Activated CD8-positive, alpha-beta T cell treated with anti-CD3 and anti-CD28 coated beads for 36 hours (primary cell): ENCODE results near the gene NKD1. TPM values are rescaled to one million over a fixed set of nuclear protein-coding genes. Genes with fewer than 3 reads are reported as not detected.

ENCODE experiments used
- ATAC-seq: fragments of 200-7000 bp; cut with Tn5 transposase; one replicate; pipeline ENCODE4 v1.10.0; 2021; ENCODE audit warnings: mild to moderate bottlenecking, moderate library complexity
- CTCF ChIA-PET: fragments of 350-600 bp; sonication (Branson Sonifier 250); formaldehyde crosslinking; loops from one replicate; lab custom pipeline; 2021; ENCODE audit warnings: antibody characterized with exemption; lab: Charles Lee
- POLR2A ChIA-PET: fragments of 350-600 bp; sonication (Branson Sonifier 250); formaldehyde crosslinking; loops from one replicate; lab custom pipeline; 2021; ENCODE audit warnings: antibody characterized with exemption; lab: Charles Lee
- DNase-seq: peaks from one replicate; pipeline ENCODE4 v3.0.0-alpha.2; 2020
- H3K27ac Mint-ChIP-seq: one replicate; pipeline ENCODE4 v1.8.0; 2021; ENCODE audit warnings: mild to moderate bottlenecking, mixed read lengths
- H3K27me3 Mint-ChIP-seq: one replicate; pipeline ENCODE4 v1.8.0; 2021; ENCODE audit warnings: mixed read lengths
- H3K36me3 Mint-ChIP-seq: one replicate; pipeline ENCODE4 v1.8.0; 2021; ENCODE audit warnings: low read depth, mixed read lengths
- H3K4me1 Mint-ChIP-seq: one replicate; pipeline ENCODE4 v1.8.0; 2021; ENCODE audit warnings: low read depth, mixed read lengths
- H3K4me3 Mint-ChIP-seq: one replicate; pipeline ENCODE4 v1.8.0; 2021; ENCODE audit warnings: mild to moderate bottlenecking, moderate library complexity, mixed read lengths
- H3K9me3 Mint-ChIP-seq: one replicate; pipeline ENCODE4 v1.8.0; 2021; ENCODE audit warnings: mixed read lengths
- CTCF ChIP-seq: fragments of 200-600 bp; IDR thresholded peaks from one replicate; pipeline ENCODE4 v1.8.0; 2022; ENCODE audit warnings: antibody characterized with exemption, mild to moderate bottlenecking
- intact Hi-C: fragments of 100-400 bp; cut with micrococcal nuclease; formaldehyde crosslinking; loops from one replicate; pipeline ENCODE4 v1.10.0; 2022
- total RNA-seq, 2 experiments: library from RNA; stranded (reverse); gene quantifications; one replicate each; pipeline ENCODE4 v1.2.3, GENCODE V29; 2021

The NKD1 gene
- total RNA-seq, 2 experiments from 2014 or later = 1.9 to 3.6 TPM

- Mint-ChIP-seq H3K4me3 (no peak overlapping the region), H3K27me3 (no peaks in the 10 kb centered on the region), H3K9me3 (no peaks in the 10 kb centered on the region), H3K27ac (no peak overlapping the region), H3K4me1 (peaks cover 5% of the 10 kb centered on the region), H3K36me3 (no peaks in the 10 kb centered on the region)
- ChIA-PET CTCF (interaction anchor here (1.1 to 1.3 kb wide), 4 partner anchors 22 to 195 kb away, joined by 3 to 8 read pairs (median 3); no protein-coding TSS in a partner anchor), POLR2A (no interaction called here)
- TF ChIP-seq CTCF = no peak
- ATAC-seq = no peak
- DNase-seq = no peak
- intact Hi-C loops = no loop called here
Measured at GRCh38 chr16:50611332-50611934, 63.2 kb downstream of the NKD1 start.

GRCh38 chr16:50611995-50612848 lies 64.0 kb downstream of the NKD1 start:
- H3K36me3 Mint-ChIP-seq = no peaks in the 10 kb centered on the region
- H3K4me3 Mint-ChIP-seq = no peak overlapping the region
- peaks cover 6% of the 10 kb centered on the region for H3K4me1 Mint-ChIP-seq
- POLR2A ChIA-PET = no interaction called here
- no peak overlapping the region for H3K27ac Mint-ChIP-seq
- H3K9me3 Mint-ChIP-seq = no peaks in the 10 kb centered on the region
- CTCF ChIA-PET = interaction anchor here (1.3 to 2.2 kb wide), 2 partner anchors 53 to 194 kb away, joined by 6 to 8 read pairs; no protein-coding TSS in a partner anchor
- no peak for TF ChIP-seq CTCF
- no peaks in the 10 kb centered on the region for H3K27me3 Mint-ChIP-seq
- intact Hi-C loops = no loop called here
- ATAC-seq (no peak), DNase-seq (no peak)

GRCh38 chr16:50612849-50613198 lies 64.6 kb downstream of the NKD1 start:
- CTCF ChIA-PET = interaction anchor here (2.2 kb wide), 1 partner anchor 53 kb away, joined by 6 read pairs; no protein-coding TSS in a partner anchor
- POLR2A ChIA-PET = no interaction called here
- no peak for TF ChIP-seq CTCF
- Mint-ChIP-seq H3K4me3 (no peak overlapping the region), H3K9me3 (no peaks in the 10 kb centered on the region), H3K27me3 (no peaks in the 10 kb centered on the region), H3K36me3 (no peaks in the 10 kb centered on the region), H3K4me1 (peaks cover 11% of the 10 kb centered on the region), H3K27ac (no peak overlapping the region)
- DNase-seq (no peak), ATAC-seq (no peak)
- intact Hi-C loops = no loop called here

- TF ChIP-seq CTCF = no peak
- ChIA-PET CTCF (interaction anchor here (2.2 kb wide), 1 partner anchor 52 kb away, joined by 6 read pairs; no protein-coding TSS in a partner anchor), POLR2A (interaction anchor here (1.1 kb wide), 1 partner anchor 13 kb away, joined by 3 read pairs; no protein-coding TSS in a partner anchor)
- Mint-ChIP-seq H3K4me1 (peaks cover 11% of the 10 kb centered on the region), H3K27ac (no peak overlapping the region), H3K4me3 (no peak overlapping the region), H3K36me3 (no peaks in the 10 kb centered on the region), H3K27me3 (no peaks in the 10 kb centered on the region), H3K9me3 (no peaks in the 10 kb centered on the region)
- ATAC-seq (no peak), DNase-seq (no peak)
- intact Hi-C loops = no loop called here
Measured at GRCh38 chr16:50613281-50613963, 65.2 kb downstream of the NKD1 start.
